Body of pancreas (tissue), 4 donors: ENCODE measurements around the gene DAPK1.

Source experiments
- CTCF ChIP-seq, 7 experiments: fragments of 450-650 bp in 4 of 7; fragments of 200-600 bp in 3 of 7; sonication (generic) in 3 of 7; IDR thresholded peaks; one replicate each; pipeline ENCODE4 v1.5.1; 2016 to 2019; ENCODE audit warnings: antibody characterized with exemption in 7 of 7
- POLR2A ChIP-seq, 3 donors: fragments of 450-650 bp; IDR thresholded peaks; one replicate each; pipeline ENCODE4 v1.6.1; 2016; ENCODE audit warnings: antibody characterized with exemption in 3 of 3, mild to moderate bottlenecking in 2 of 3

GRCh38 chr9:87643107-87643650 is 145.5 kb downstream of the DAPK1 start:
- TF ChIP-seq CTCF (IDR thresholded peaks at IDR 0.05) (no peak), POLR2A (IDR thresholded peaks at IDR 0.05) (no peak)
